GOT3 (cell line): Measurements from ENCODE around the gene ACTN1.

Experiments used
- DNase-seq: peaks from one replicate; lab custom pipeline; 2025; ENCODE audit warnings: mixed read lengths; lab: John Stamatoyannopoulos, UW

Gene ACTN1

DNA sequence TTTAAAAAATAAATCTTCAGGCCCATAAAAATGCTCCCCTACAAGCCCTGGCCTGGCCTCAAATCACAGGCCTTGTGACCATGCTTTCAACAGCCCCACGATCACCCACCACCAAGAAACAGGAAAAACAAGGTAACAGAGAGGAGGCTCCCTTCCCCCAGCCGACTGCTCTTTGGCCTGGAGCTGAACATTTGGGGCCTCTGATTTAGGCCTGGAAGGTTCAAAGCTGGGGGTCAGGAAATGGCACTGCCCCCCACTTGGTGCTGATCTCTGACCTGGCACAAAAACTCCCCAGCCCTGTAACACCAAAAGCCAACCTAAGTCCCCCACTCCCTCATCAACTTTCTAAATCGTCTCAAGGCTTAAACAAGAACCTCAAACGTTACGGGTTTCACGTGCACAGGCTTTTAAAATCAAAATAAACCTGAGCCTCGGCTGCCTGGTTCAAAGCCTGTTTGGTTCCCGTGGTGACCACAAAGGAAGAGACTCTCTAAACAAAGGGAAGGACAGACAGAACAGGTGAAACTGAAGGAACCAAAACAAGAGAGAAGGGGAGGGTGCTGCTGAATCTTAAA is 9.0 kb downstream of the ACTN1 start:
- DNase-seq, result no peak

DNA sequence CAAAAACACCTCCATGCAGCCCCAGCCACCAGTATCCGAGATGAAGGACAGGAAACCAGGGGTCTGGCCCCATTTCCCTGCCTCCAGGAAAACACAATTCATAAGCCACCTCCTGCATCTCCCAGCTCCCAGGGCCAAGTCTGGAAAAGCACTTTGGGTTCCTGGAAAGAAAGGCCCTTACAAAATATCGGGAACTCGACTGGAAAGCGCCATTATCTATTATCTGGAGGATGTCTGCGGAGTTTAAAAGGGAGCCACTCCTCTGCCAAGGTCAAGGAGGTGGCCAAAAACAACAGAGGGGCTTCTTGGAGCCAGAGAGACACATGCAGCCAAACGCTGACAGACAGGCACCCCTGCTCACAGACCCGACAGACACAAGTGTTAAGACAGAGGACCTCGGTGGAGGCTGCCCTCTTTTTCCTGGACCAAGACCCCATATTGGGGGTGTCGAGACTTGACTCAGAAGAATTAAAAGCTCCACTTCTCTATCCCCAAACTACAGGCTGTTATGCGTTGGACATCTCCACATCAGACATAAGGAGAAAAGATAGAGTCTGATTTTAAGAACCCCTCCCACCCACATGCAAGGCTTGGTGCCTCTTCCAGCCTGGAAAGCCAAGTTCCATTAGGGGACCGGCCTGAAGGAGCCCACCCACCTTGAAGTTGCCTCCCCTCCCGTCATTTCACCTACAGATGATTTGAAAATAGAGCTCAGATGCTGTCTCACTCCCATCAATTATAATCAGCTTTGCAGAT is 9.6 kb downstream of the ACTN1 start:
- DNase-seq, result no peak

DNA sequence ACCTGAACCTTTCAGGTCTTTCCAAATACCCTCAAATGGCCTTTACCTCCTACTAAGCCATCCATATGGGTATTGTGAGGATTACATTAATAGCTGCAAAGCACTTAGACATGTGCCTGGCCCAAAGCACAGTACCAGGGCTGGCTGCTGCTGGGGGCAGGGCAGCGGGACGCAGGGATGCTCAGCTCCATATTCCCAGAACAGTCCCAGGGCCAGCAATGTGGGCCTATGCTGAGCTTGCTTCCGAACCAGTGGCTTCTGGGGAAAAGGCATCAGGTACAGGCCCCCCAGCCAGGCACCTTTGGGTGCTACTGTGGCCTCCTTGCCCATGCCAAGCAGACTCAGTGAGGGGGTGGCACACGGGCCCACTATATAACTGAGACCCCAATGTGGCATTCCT is 10.4 kb downstream of the ACTN1 start:
- DNase-seq, result no peak

DNA sequence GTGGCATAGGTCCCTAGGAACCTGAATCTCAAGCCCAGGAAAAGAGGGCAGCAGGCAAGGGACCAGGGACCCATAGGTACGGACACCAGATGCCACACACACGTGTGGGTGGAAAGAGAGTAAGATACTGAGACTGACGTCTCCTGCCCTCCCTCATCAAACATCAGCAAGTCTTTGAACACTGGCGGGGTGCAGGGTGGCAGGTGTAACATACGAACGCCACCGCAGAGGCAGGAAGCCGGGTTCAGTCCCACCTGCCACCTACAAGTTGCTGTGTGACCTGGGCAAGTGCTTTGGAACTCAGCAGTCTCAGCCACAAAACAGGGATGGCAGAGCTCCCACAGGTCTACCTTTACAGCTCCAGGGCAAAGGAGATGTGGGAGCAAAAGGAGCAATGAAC is 11.1 kb downstream of the ACTN1 start:
- no peak for DNase-seq

DNA sequence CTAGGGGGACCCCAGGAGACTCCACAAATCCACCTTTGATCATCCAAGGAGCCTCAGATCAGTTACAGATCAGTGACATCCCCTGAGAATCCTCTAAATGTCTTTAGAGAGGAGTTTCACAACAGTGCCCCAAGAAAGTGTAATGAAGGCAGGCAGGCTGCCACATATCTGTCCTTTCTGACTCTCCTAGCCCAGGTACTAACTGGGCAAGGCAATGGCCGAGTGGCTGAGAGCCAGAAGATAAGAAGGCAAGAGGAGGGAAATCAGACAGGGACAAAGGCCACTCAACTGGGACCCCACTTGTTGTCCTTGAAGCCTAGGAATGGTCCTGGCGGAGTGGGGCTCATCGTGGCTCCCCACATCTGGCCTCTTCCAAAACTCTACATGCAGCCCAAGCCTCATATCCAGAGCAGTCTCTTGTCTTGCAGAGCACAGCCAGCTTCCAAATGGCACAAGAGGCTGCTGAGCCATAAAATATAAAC is 11.6 kb downstream of the ACTN1 start:
- DNase-seq, result no peak

DNA sequence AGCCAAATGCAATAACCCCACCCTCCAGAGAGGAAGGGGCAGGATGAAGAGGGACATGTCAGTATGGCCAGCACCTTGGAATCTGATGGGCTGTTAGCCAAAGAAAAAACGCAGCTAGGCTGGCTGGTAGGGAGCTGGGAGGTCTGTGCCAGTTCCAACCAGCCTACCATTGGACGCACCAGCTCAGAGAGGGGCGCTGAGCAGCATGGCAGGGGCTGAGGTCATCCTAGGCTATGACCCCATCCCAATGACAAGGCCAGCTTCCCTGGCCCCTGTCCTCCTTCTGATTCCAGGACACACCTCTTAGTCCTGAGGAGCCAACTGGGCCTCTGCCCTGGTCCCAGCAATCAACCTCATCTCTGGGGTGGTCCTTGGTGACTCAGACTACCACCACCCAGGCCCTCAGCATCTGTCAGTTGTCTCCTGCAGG is 12.2 kb downstream of the ACTN1 start:
- no peak for DNase-seq

DNA sequence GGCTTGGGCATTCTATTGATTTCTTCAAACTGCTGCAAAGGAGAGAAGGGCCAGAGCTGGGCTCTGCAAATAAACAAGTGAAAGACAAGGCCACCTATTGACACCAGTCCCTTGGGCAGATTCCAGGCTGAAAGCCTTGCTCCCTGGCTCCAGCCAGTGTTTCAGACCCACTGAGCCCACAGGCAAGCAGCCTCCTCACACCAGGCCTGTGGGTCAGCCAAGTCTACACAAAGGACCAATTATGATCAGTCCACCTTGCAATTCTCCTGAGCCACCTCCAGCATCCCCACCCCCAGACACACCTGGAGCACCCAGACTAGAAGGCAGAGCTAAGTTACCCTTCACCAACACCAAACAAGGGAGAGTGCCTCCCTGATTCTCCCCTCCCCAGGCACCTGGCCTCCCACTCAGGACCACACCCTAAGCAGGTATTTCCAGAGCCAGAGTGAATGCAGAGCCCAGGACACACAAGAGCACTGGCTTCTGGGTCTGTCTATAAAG is 13.8 kb downstream of the ACTN1 start:
- no peak for DNase-seq

DNA sequence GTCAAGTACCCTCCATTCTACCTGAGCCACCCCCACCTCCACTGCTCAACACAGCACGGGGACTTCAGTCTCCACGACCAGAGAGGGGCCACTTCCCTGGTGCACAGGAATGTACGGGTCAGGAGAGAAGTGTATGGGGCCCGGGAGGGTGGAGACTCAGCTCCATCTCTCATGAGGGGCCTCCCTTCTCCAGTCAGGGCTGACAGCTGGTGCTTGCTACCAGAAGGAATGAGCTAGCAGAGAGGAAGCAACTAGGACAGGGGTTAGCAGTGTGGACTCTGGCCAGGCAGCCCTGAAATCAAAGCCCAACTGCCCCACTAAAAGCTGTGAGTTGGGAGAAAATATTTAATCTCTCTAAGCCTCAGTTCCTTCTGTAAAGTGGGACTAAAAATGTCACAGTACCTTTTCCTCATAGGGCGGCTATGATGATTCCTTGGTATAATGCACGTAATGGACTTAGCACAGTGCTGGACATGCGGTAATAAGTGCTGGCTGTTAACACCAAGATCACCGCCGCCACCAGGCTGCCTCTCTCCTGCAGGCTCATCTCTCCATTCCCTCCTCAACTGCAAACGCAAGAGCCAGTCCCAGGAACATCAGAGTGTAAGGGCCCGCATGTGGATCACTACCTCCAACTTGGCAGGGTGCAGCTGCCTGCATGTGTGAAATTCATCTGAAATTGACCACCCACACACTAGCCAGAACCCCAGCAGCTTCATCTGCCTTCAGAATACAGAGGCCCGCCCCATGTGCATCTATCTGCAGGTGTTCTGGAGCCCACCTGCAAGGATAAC is 14.6 kb downstream of the ACTN1 start:
- no peak for DNase-seq

DNA sequence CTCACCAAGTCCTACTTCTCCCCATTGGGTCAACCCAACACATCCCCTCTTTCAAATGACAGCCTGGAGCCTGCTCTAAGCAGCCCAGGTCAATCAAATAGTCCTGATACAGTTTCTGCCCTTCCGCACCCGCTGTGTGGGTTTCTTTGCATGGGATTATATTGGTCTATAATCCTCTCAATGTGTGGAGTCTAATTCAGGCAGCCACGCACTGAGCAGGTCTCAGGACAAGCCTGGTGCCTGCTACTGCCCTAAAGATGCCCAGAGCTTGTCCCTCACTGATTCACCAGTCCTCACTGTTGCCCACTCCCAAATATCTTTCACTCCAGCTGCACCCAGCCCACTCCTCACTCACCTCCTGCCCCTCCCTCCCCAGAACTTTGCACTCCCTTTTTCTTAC is 16.4 kb downstream of the ACTN1 start:
- DNase-seq, result no peak

DNA sequence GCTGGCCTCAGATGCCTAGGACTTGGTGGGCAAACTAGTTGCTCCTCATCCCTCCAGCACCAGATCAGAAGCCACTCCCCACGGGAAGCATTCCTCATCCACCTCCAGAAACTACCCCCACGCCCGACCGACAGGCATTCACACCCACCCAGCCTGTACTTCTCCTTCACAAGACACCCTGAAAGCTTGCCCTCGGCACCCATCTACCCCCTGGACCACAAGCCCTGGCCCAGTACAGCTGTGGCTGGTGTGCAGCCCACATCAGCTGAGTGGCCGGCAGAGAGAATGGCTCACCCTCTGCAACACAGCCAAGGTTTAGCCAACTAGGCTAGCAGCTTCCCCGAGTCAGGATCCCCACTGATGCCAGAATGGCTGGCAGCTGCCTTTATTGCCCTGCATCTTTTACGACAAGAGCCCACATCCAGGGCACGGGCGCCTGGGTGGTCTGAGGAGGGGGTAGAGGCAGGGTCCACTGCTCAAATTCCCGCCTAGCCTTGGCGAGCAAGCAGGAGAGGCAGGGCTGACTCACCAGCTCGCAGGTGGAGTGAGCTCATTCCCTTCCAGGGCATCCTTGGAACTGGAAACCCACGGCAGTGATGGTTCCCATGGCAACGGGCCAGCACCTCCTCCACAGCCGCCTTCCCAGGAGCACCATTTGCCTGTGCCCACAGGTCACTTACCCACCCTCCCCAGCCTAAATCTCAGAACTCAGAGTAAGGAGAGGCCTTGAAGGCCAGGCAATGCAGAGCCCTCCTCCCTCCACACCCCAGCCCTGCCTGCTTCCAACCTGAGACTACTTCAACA is 17.1 kb downstream of the ACTN1 start:
- no peak for DNase-seq

DNA sequence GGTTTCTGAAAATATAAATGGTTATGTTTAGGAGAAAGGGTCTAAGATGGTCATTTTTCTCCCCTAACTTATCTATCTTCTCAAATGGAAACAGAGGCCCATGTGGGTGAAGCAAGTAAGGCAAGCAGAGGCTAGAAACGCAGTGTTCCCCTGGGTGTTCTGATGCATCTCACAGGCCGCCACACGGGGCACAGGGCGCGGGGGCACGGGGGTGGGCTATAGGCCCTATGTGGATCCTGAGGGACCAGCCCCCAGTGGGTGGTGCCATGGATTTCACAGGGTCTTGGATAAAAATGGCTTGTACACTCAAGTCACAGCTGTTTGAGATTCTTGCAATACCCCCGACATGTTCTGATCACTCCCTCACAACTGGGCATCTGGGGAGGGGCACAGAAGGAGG is 17.7 kb downstream of the ACTN1 start:
- no peak for DNase-seq

DNA sequence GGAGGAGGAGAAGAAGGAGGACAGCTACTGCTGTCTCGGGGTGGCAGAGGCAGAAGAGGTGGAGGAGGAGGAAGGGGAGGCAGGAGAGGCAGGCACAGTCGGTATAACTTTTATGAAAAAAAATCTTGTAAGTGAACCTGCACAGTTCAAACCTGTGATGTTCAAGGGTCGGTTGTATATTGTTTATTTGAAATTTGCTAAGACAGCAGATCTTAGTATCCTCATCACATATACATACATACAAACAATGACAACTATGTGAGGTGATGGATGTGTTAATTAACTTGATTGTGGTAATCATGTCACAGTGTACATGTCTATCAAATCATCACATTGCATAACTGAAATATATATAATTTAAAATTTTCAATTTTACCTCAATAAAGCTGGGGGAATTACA is 19.0 kb downstream of the ACTN1 start:
- DNase-seq, result no peak

DNA sequence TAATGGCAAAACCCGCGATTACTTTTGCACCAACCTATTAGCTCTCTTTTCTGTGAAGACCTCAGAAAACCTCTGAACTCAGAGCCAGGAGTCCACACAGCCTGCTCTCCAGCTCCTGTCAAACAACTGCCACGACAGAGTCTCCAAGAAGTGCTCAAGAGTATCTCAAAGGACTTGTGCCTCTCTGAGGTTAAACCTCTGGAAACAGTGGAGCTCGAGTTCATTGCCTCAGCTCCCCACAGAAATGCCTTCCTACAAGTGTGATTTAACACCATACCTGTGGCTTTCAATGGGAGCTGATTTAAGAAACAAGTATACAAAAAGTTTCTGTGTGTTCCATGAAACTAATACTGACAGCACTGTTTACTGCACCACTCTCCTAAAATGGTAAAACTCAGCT is 20.1 kb downstream of the ACTN1 start:
- DNase-seq, result no peak

DNA sequence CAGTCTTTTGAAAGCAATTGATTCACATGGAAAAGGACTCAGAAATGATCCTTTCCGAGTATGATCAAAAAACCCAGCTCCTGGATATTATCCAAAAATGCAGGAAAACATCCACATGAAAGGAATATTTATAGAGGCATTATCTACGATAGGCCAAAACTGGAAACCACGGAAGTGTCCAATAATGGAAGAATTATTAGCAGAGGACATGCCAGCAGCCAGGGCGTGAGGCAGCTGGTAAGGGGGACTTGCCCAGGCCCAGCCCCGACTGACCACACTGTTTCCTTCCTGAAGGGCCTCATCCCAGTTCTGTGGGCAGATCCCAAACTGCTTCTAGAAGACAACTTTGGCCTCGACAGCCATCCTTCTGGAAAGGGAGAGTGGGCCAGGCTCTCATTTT is 20.5 kb downstream of the ACTN1 start:
- DNase-seq, result no peak

DNA sequence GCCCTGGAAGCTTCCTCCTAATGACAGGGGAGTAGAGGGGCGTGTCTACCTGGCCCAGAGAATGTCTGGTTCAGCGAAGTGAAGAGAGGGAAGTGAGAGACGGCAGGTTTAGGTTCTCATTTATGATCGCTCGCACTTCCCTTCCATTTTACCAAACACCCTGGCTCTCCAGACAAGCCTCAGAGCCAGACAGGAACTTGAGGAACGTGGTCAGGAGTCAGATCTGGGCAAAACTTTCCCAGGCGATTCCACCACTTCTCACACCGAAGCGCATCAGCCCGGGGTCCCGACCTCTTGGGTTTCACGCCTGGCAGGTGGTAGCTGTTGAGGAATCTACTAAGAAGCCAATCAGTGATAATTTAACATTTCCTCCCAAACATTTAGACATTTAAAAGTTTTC is 21.3 kb downstream of the ACTN1 start:
- DNase-seq, result no peak

DNA sequence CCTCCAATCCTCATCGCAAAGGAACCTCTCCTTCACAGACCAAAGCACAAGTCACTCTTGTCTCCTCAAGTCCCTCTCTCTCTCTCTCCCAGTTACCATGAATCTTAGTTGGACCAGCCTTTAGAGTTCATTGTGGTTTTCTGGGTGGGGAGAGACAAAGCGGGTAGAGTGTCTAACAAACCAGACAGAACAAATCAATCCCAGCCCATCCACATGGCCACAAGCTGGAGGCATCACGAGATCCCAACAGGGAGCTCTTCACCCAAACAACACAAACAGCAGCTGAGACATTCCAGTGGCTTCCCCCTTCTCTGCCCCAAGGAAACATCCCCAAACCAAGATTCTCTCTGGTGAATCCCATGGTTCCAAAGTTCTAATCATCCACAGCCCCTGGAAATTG is 22.4 kb downstream of the ACTN1 start:
- DNase-seq, result no peak

DNA sequence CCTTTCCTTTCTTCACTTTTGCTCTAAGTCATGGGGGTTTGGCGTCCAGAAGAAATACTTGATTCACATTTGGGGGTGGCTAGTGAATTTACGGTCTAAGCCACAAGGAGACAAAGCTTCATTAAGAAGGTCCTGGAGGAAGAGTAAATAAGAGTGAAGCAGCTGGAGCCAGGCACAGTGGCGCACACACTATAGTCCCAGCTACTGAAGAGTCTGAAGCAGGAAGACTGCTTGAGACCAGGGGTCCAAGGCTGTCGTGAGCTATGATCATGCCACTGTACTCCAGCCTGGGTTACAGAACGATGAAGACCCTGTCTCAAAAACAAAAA is 23.3 kb downstream of the ACTN1 start:
- DNase-seq, result no peak

DNA sequence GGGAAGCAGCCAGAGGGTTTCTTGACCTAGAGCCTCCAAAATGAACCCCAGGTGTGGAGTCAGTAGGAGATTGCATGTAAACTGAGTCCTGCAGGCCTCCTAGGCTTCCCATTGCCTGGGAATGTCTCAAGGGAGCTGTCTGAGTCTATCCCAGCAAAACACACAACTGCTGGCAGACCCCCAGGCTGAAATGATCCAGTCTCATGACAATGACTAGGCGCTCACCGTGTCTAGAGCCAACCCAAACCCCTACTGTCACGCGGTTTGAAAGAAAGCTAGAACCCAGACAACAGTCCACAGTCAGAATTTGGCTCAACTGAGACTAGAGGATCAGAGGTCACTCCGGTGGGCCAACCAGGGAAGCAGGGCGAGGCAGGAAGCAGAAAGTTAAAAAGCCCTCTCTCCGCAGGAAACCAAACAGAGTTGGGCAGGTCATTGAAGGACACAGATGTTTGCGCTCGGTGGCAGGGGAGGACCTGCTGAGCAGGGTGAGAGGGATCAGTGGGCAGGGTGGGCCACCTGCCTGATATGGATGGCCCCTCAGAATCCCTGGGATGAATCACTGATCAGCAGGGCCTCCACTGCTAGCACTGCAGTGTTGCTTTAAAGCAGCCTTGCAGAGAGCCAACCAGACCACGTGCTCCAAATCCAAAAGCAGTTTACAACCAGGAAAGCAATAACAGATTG is 23.8 kb downstream of the ACTN1 start:
- no peak for DNase-seq

DNA sequence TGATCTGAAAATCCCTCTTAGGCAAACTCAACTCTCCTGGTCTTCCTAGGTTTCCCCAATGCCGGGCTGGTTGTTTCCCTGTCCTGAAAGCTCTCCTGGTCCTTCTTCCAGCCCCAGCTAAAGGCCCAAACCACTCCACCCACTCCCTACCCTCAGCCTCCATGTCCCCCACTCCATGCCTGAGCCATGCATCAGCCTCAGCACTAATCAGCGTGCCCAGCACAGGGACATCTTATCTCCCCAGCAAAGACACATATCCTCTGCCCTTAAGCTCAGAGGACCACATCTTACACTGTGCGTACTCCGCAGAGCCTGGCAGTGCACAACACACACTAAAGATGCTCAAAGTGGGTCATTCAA is 25.9 kb downstream of the ACTN1 start:
- no peak for DNase-seq

DNA sequence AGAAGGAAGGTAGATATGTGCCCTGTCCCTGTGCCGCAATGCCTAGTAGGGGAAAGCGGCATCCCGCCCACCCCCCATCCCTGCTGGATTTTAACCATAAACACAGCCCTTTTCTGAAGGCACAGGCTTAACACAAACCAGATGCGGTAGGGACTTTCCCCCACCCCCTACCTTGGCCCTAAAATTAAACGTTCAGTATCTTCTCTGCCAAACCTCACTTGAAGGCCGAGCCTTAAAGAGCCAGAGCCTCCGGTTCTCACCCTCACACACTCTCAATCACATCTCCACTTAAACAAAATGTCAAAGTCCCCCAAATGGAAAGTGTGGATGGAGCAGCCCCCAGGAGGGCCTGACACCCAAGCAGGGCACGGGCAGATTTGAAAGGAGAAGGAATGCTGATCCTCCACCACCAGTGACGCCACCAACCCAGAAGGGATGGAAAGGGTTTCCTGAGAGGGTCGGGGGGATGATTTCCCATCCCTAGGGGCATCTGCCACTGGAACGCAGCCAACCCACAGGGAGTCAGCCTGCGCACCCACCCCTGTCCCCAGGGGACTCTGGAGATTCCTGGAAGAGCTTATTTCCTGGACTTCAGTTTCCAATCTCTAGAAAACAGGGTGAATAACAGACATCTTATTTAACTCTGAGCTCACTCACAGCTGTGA is 26.4 kb downstream of the ACTN1 start:
- DNase-seq, result no peak
